GM12801 (cell line): ENCODE data around the gene PRIM1.

Experiments used
- CTCF ChIP-seq: IDR thresholded peaks from one replicate; pipeline ENCODE4 v1.5.1; 2011; ENCODE audit warnings: control low read depth; ENCODE audit not compliant: insufficient read length; ENCODE audit errors: extremely low read depth

The PRIM1 gene

GRCh38 chr12:56751712-56752598 is at the start of gene PRIM1:
Gene PRIM1 (minus strand): TSS chr12:56752323. CDS start chr12:56752298, 25 bp downstream.
- TF ChIP-seq CTCF, result no peak

DNA sequence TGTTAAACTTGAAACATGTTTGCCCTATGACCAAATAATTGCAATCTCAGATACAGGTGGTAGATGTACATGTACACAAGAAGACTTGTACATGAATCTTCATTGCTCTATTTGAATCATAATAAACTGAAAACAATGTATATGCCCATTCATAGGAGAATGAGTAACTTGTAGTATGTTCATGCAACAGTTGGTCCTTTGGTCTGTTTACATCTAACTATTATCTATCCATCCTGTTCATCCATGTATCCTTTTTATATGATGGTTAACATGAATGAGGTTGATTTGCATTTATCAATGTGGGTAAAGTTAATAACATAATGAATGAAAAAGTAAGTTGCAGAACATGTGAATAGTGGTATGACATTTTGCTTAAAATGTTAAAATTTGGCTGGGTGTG is 48.1 kb upstream of the PRIM1 start:
- no peak for TF ChIP-seq CTCF

DNA sequence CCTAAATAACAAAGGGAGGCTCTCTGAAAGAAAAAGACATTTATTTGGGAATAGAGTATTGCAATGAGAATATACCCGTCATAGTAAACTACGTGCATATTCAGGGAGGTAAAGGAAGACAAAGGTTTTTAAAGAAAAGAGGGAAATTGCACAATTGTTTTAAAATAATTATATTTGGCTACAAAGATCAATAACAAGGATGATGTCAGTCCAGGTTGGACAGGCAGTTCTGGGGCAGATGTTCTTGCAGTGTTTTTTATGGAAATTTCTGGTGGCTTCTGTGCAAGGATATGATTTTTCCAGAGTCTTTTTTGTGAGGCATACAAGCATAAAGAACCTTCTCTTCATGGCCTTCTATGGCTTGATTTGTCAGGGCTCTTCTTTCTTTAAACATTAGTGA is 40.6 kb upstream of the PRIM1 start:
- TF ChIP-seq CTCF, result no peak

GRCh38 chr12:56787498-56787897 is 35.4 kb upstream of the PRIM1 start:
- TF ChIP-seq CTCF, result no peak

GRCh38 chr12:56785874-56786273 is 33.8 kb upstream of the PRIM1 start:
- TF ChIP-seq CTCF, result no peak

- TF ChIP-seq CTCF, result no peak
Observed at GRCh38 chr12:56785141-56785865, 33.2 kb upstream of the PRIM1 start.

- TF ChIP-seq CTCF, result no peak
Observed at GRCh38 chr12:56781726-56782125, 29.6 kb upstream of the PRIM1 start.
